Hepatocyte (in vitro differentiated cells): Measurements from ENCODE around the gene JAG1. TPM values are rescaled to one million over a fixed set of nuclear protein-coding genes. Genes with fewer than 3 reads are reported as not detected.

Source experiments
- DNase-seq: peaks from one replicate; pipeline ENCODE4 v3.0.0-alpha.2; 2016; ENCODE audit warnings: low spot score
- H2AFZ ChIP-seq: fragments of 200-600 bp; sonication (generic); 2 replicates; pipeline ENCODE4 v1.6.0; 2016; ENCODE audit warnings: antibody characterized with exemption, mild to moderate bottlenecking
- H3K27ac ChIP-seq: fragments of 200-600 bp; sonication (generic); 2 replicates; pipeline ENCODE4 v1.5.1; 2016; ENCODE audit warnings: mild to moderate bottlenecking
- H3K27me3 ChIP-seq: fragments of 200-600 bp; sonication (generic); 2 replicates; pipeline ENCODE4 v1.6.1; 2016
- H3K36me3 ChIP-seq: fragments of 200-600 bp; sonication (generic); replicated peaks from 2 replicates; pipeline ENCODE4 v1.5.1; 2016; ENCODE audit warnings: low read depth; ENCODE audit not compliant: insufficient read depth
- H3K4me1 ChIP-seq: fragments of 200-600 bp; sonication (generic); 2 replicates; pipeline ENCODE4 v1.5.1; 2016; ENCODE audit warnings: mild to moderate bottlenecking, moderate library complexity; ENCODE audit not compliant: insufficient read depth
- H3K4me2 ChIP-seq: fragments of 200-600 bp; sonication (generic); 2 replicates; pipeline ENCODE4 v1.6.0; 2016
- H3K4me3 ChIP-seq: fragments of 200-600 bp; sonication (generic); 2 replicates; pipeline ENCODE4 v1.5.1; 2016; ENCODE audit warnings: mild to moderate bottlenecking
- H3K79me2 ChIP-seq: fragments of 200-600 bp; sonication (generic); 2 replicates; pipeline ENCODE4 v1.6.0; 2017; ENCODE audit warnings: mild to moderate bottlenecking
- H3K9me2 ChIP-seq: fragments of 200-600 bp; sonication (generic); replicated peaks from 2 replicates; pipeline ENCODE4 v1.6.0; 2017; ENCODE audit warnings: mild to moderate bottlenecking; ENCODE audit not compliant: insufficient read depth
- H3K9me3 ChIP-seq: fragments of 200-600 bp; sonication (generic); 2 replicates; pipeline ENCODE4 v1.5.1; 2016; ENCODE audit warnings: low read depth, mild to moderate bottlenecking
- H4K20me1 ChIP-seq: fragments of 200-600 bp; sonication (generic); 2 replicates; pipeline ENCODE4 v1.6.0; 2016; ENCODE audit warnings: mild to moderate bottlenecking; ENCODE audit not compliant: insufficient read depth, poor library complexity, severe bottlenecking
- CTCF ChIP-seq: fragments of 200-600 bp; sonication (generic); IDR thresholded peaks from 2 replicates; pipeline ENCODE4 v1.5.1; 2016; ENCODE audit warnings: antibody characterized with exemption, mild to moderate bottlenecking; ENCODE audit not compliant: poor library complexity
- EZH2 ChIP-seq: fragments of 200-600 bp; sonication (generic); IDR thresholded peaks from 2 replicates; pipeline ENCODE4 v1.6.1; 2016; ENCODE audit warnings: antibody characterized with exemption, mild to moderate bottlenecking, borderline replicate concordance
- EZH2phosphoT487 ChIP-seq: fragments of 200-600 bp; sonication (generic); IDR thresholded peaks from one replicate; pipeline ENCODE4 v1.6.1; 2018; ENCODE audit warnings: antibody characterized with exemption, mild to moderate bottlenecking, low read depth, moderate library complexity; ENCODE audit not compliant: unreplicated experiment, severe bottlenecking
- WGBS: methylation state at CpG from one replicate; pipeline ENCODE4 v1.1.6; 2016; ENCODE audit warnings: low lambda C conversion rate; ENCODE audit errors: missing lambda C conversion rate; 5-methylcytosine and 5-hydroxymethylcytosine counted together
- polyA plus RNA-seq: library from polyadenylated mRNA; unstranded; fragments of >200 nt; fragmentation: Nextera tagmentation; extraction: Ambion mirVana; gene quantifications from 2 replicates; pipeline ENCODE4 v1.2.1, GENCODE V29; 2016
- total RNA-seq: library from RNA; depleted of rRNA; stranded (reverse); fragments of >200 nt; gene quantifications from 2 replicates; pipeline ENCODE4 v1.2.3, GENCODE V29; 2014

JAG1 gene
- total and polyA plus RNA-seq, 2 experiments from 2014 or later = 21.0 to 51.5 TPM

GRCh38 chr20:10666221-10667076, 7.3 kb downstream of the JAG1 start:
- Histone ChIP-seq H3K9me3 (no peaks in the 10 kb centered on the region), H3K27me3 (no peaks in the 10 kb centered on the region), H3K4me3 (no peak overlapping the region), H3K27ac (peak overlapping the region; percentile 60), H2AFZ (no peak overlapping the region), H3K79me2 (peaks cover 96% of the 10 kb centered on the region), H4K20me1 (peaks cover 33% of the 10 kb centered on the region), H3K36me3 (no peaks in the 10 kb centered on the region), H3K9me2 (no peaks in the 10 kb centered on the region), H3K4me2 (peak overlapping the region; percentile 57), H3K4me1 (peaks cover 51% of the 10 kb centered on the region)
- DNase-seq = no peak
- no peak for TF ChIP-seq EZH2phosphoT487
- no peak for TF ChIP-seq CTCF
- no peak for TF ChIP-seq EZH2
- WGBS = 88% methylated on average over 7 of the region's 7 CpGs

GRCh38 chr20:10665791-10666190, 8.0 kb downstream of the JAG1 start:
- peaks cover 57% of the 10 kb centered on the region for H3K4me1 ChIP-seq
- no peak for DNase-seq
- 47% methylated on average over 6 of the region's 6 CpGs for WGBS
- peak overlapping the region; percentile 57 for H3K4me2 ChIP-seq
- peaks cover 34% of the 10 kb centered on the region for H4K20me1 ChIP-seq
- H3K79me2 ChIP-seq = peaks cover 98% of the 10 kb centered on the region
- H3K9me2 ChIP-seq = no peaks in the 10 kb centered on the region
- no peaks in the 10 kb centered on the region for H3K27me3 ChIP-seq
- no peaks in the 10 kb centered on the region for H3K9me3 ChIP-seq
- H2AFZ ChIP-seq = no peak overlapping the region
- H3K36me3 ChIP-seq = no peaks in the 10 kb centered on the region
- no peak for TF ChIP-seq CTCF
- no peak for TF ChIP-seq EZH2phosphoT487
- TF ChIP-seq EZH2 = no peak
- no peak overlapping the region for H3K4me3 ChIP-seq
- H3K27ac ChIP-seq = peak overlapping the region; percentile 60

GRCh38 chr20:10665027-10665561, 8.7 kb downstream of the JAG1 start:
- no peaks in the 10 kb centered on the region for H3K9me2 ChIP-seq
- 54% methylated on average over 7 of the region's 7 CpGs for WGBS
- no peak overlapping the region for H3K4me3 ChIP-seq
- H2AFZ ChIP-seq = no peak overlapping the region
- peak overlapping the region; percentile 60 for H3K27ac ChIP-seq
- H3K4me2 ChIP-seq = peak overlapping the region; percentile 57
- no peak for TF ChIP-seq EZH2
- no peak for TF ChIP-seq EZH2phosphoT487
- TF ChIP-seq CTCF = no peak
- H3K4me1 ChIP-seq = peaks cover 62% of the 10 kb centered on the region
- no peaks in the 10 kb centered on the region for H3K36me3 ChIP-seq
- H4K20me1 ChIP-seq = peaks cover 27% of the 10 kb centered on the region
- no peaks in the 10 kb centered on the region for H3K9me3 ChIP-seq
- H3K27me3 ChIP-seq = no peaks in the 10 kb centered on the region
- peaks cover 91% of the 10 kb centered on the region for H3K79me2 ChIP-seq
- DNase-seq = no peak
